Endodermal cell (in vitro differentiated cells): ENCODE data around the gene PYM1. TPM values are rescaled to one million over a fixed set of nuclear protein-coding genes. Genes with fewer than 3 reads are reported as not detected.

Experiments
- DNase-seq: peaks from one replicate; pipeline ENCODE4 v3.0.0-alpha.2; 2017
- H3K27ac ChIP-seq: 2 replicates; pipeline ENCODE4 v1.5.1; 2013; ENCODE audit warnings: mild to moderate bottlenecking, low read depth, low read length, moderate library complexity
- H3K27me3 ChIP-seq: 2 replicates; pipeline ENCODE4 v1.6.1; 2013; ENCODE audit warnings: mild to moderate bottlenecking, low read length, moderate library complexity; ENCODE audit not compliant: insufficient read depth, control insufficient read depth, poor library complexity, severe bottlenecking
- H3K36me3 ChIP-seq: 2 replicates; pipeline ENCODE4 v1.7.0; 2013; ENCODE audit warnings: mild to moderate bottlenecking, low read length, moderate library complexity; ENCODE audit not compliant: control insufficient read depth, insufficient read depth
- H3K4me1 ChIP-seq: one replicate; pipeline ENCODE4 v1.7.0; 2013; ENCODE audit warnings: low read length; ENCODE audit not compliant: control insufficient read depth, insufficient read depth
- H3K4me3 ChIP-seq: 2 replicates; pipeline ENCODE4 v1.5.1; 2013; ENCODE audit warnings: mild to moderate bottlenecking, low read length, moderate library complexity
- H3K9ac ChIP-seq: 2 replicates; pipeline ENCODE4 v1.6.1; 2013; ENCODE audit warnings: mild to moderate bottlenecking, low read length, moderate library complexity; ENCODE audit not compliant: poor library complexity, severe bottlenecking; ENCODE audit errors: extremely low read depth
- H3K9me3 ChIP-seq: 2 replicates; pipeline ENCODE4 v1.6.1; 2013; ENCODE audit warnings: mild to moderate bottlenecking, low read length, moderate library complexity; ENCODE audit not compliant: control insufficient read depth
- H3K27ac Mint-ChIP-seq: 2 replicates; pipeline ENCODE4 v1.8.0; 2020; ENCODE audit warnings: mixed read lengths
- H3K27me3 Mint-ChIP-seq: 2 replicates; pipeline ENCODE4 v1.8.0; 2021; ENCODE audit warnings: mild to moderate bottlenecking, mixed read lengths; ENCODE audit not compliant: insufficient read depth
- H3K36me3 Mint-ChIP-seq: 2 replicates; pipeline ENCODE4 v1.8.0; 2020; ENCODE audit warnings: low read depth, mixed read lengths
- H3K4me1 Mint-ChIP-seq: 2 replicates; pipeline ENCODE4 v1.8.0; 2020; ENCODE audit warnings: mixed read lengths
- H3K4me3 Mint-ChIP-seq: 2 replicates; pipeline ENCODE4 v1.8.0; 2020; ENCODE audit warnings: mild to moderate bottlenecking, moderate library complexity, mixed read lengths
- H3K9me3 Mint-ChIP-seq: 2 replicates; pipeline ENCODE4 v1.8.0; 2020; ENCODE audit warnings: mild to moderate bottlenecking, mixed read lengths
- CTCF ChIP-seq: fragments of 200-600 bp; sonication (generic); conservative IDR thresholded peaks from 2 replicates; pipeline ENCODE4 v1.5.0; 2021; ENCODE audit warnings: antibody characterized with exemption, mild to moderate bottlenecking
- WGBS, 2 experiments: methylation state at CpG; one replicate each; pipeline versions ENCODE4 v1.1.5 to v1.1.7; 2013; ENCODE audit warnings: missing lambda C conversion rate in 2 of 2, mixed read lengths in 1 of 2; ENCODE audit not compliant: insufficient coverage in 1 of 2, insufficient read length in 1 of 2; 5-methylcytosine and 5-hydroxymethylcytosine counted together
- total RNA-seq, 2 donors: library from RNA; stranded (reverse); fragmentation: NEBNext Ultra II Directional in 1 of 2; extraction: Animal tissue kit (Norgen Biotek cat#: 25700) in 1 of 2; gene quantifications; 2 replicates in 1 of 2; 3 replicates in 1 of 2; pipeline ENCODE4 v1.2.1, GENCODE V29; 2021

PYM1 gene
- total RNA-seq, 2 donors from 2014 or later, result 76.1 to 79.4 TPM

GRCh38 chr12:55885113-55885512, 42.6 kb downstream of the PYM1 start:
- DNase-seq, result no peak
- peaks cover 12% of the 10 kb centered on the region for H3K9me3 ChIP-seq
- H3K27me3 ChIP-seq, result no peaks in the 10 kb centered on the region
- no peak overlapping the region for H3K4me3 Mint-ChIP-seq
- no peak overlapping the region for H3K27ac ChIP-seq
- 92% methylated on average over 1 of the region's 1 CpG; no CpG with 5 or more reads in 1 of the 2 experiments for WGBS, 2 experiments
- no peaks in the 10 kb centered on the region for H3K4me1 Mint-ChIP-seq
- no peak overlapping the region for H3K4me3 ChIP-seq
- no peak overlapping the region for H3K9ac ChIP-seq
- H3K9me3 Mint-ChIP-seq, result peaks cover 20% of the 10 kb centered on the region
- no peaks in the 10 kb centered on the region for H3K4me1 ChIP-seq
- no peak overlapping the region for H3K27ac Mint-ChIP-seq
- TF ChIP-seq CTCF, result no peak
- H3K36me3 Mint-ChIP-seq, result peaks cover 2% of the 10 kb centered on the region
- no peaks in the 10 kb centered on the region for H3K36me3 ChIP-seq
- no peaks in the 10 kb centered on the region for H3K27me3 Mint-ChIP-seq

GRCh38 chr12:55877824-55878223, 49.9 kb downstream of the PYM1 start:
- Mint-ChIP-seq H3K9me3 (peaks cover 17% of the 10 kb centered on the region), H3K27ac (no peak overlapping the region), H3K36me3 (peaks cover 6% of the 10 kb centered on the region), H3K4me3 (no peak overlapping the region), H3K4me1 (peaks cover 12% of the 10 kb centered on the region), H3K27me3 (no peaks in the 10 kb centered on the region)
- no peaks in the 10 kb centered on the region for H3K36me3 ChIP-seq
- TF ChIP-seq CTCF, result no peak
- H3K9ac ChIP-seq, result no peak overlapping the region
- DNase-seq, result no peak
- H3K27me3 ChIP-seq, result no peaks in the 10 kb centered on the region
- peaks cover 3% of the 10 kb centered on the region for H3K4me1 ChIP-seq
- peaks cover 13% of the 10 kb centered on the region for H3K9me3 ChIP-seq
- H3K27ac ChIP-seq, result no peak overlapping the region
- H3K4me3 ChIP-seq, result no peak overlapping the region

- H3K27me3 Mint-ChIP-seq, result no peaks in the 10 kb centered on the region
- H3K9me3 Mint-ChIP-seq, result peaks cover 17% of the 10 kb centered on the region
- Histone ChIP-seq H3K36me3 (no peaks in the 10 kb centered on the region), H3K4me1 (peaks cover 3% of the 10 kb centered on the region), H3K27ac (no peak overlapping the region), H3K4me3 (no peak overlapping the region), H3K27me3 (no peaks in the 10 kb centered on the region), H3K9me3 (peaks cover 13% of the 10 kb centered on the region), H3K9ac (no peak overlapping the region)
- no peak for DNase-seq
- H3K4me1 Mint-ChIP-seq, result peaks cover 12% of the 10 kb centered on the region
- TF ChIP-seq CTCF, result no peak
- no peak overlapping the region for H3K4me3 Mint-ChIP-seq
- peaks cover 6% of the 10 kb centered on the region for H3K36me3 Mint-ChIP-seq
- no peak overlapping the region for H3K27ac Mint-ChIP-seq
- WGBS, 2 experiments, result 84 to 97% methylated on average over 2 to 3 of the region's 4 CpGs
These were observed 51.8 kb downstream of the PYM1 start for GRCh38 chr12:55875704-55876467.
